K562 (cell line): ENCODE data around the gene YIPF1. TPM values are rescaled to one million over a fixed set of nuclear protein-coding genes. Genes with fewer than 3 reads are reported as not detected.
"Not testable (repeated sequence)": the region's sequence is repeated elsewhere in the genome, so short reads cannot be mapped to it uniquely, and the experiment has no call there.

Source experiments
- ATAC-seq: fragments of 200-7000 bp; cut with Tn5 transposase; 3 replicates; pipeline ENCODE4 v1.9.1; 2020; ENCODE audit warnings: moderate library complexity
- BruUV-seq: library from RNA; stranded (reverse); fragments of 400-500 nt; replicated peaks from 2 replicates; lab custom pipeline; 2021; lab: Mats Ljungman, UMichigan
- CTCF ChIA-PET: fragments of 300-600 bp; formaldehyde crosslinking; extraction: SDS; loops from one replicate; lab custom pipeline; 2021; ENCODE audit warnings: low intra/inter-chr PET ratio; lab: Yijun Ruan, JAX
- POLR2A ChIA-PET: fragments of 300-600, 350-650 bp; sonication (Branson Sonifier 250); formaldehyde crosslinking; extraction: SDS; loops from one replicate; lab custom pipeline; 2021; ENCODE audit warnings: antibody characterized with exemption, inconsistent platforms; lab: Yijun Ruan, JAX
- DNase-seq, 4 experiments: peaks; one replicate each; pipeline versions ENCODE4 v3.0.0 to v3.0.0-alpha.2; 2011 to 2018; ENCODE audit warnings: low spot score in 3 of 4, mixed read lengths in 3 of 4; ENCODE audit errors: extremely low read depth in 1 of 4
- FAIRE-seq: peaks from 2 replicates; lab custom pipeline; 2011; peaks lifted over from hg19 to GRCh38; lab: Jason Lieb, UNC
- H2AFZ ChIP-seq: 2 replicates; pipeline ENCODE4 v1.6.0; 2011; ENCODE audit warnings: low read depth, low read length, control low read depth, inconsistent platforms
- H3K27ac ChIP-seq: fragments of 200-600 bp; 3 replicates; pipeline ENCODE4 v1.8.0; 2011; ENCODE audit warnings: low read depth, mild to moderate bottlenecking, control low read depth, inconsistent platforms, low read length, moderate library complexity, mixed read lengths; ENCODE audit errors: extremely low read depth
- H3K27me3 ChIP-seq, 2 experiments: fragments of 300-600 bp in 1 of 2; 2 replicates in 1 of 2; 3 replicates in 1 of 2; pipeline versions ENCODE4 v1.6.0 to v1.8.0; 2011; ENCODE audit warnings: inconsistent platforms in 2 of 2, low read length in 2 of 2, mild to moderate bottlenecking in 1 of 2, mixed read lengths in 1 of 2, moderate library complexity in 1 of 2; ENCODE audit not compliant: control insufficient read depth in 2 of 2, insufficient read depth in 2 of 2
- H3K36me3 ChIP-seq: fragments of 300-600 bp; 3 replicates; pipeline ENCODE4 v1.8.0; 2011; ENCODE audit warnings: mild to moderate bottlenecking, low read length, inconsistent platforms; ENCODE audit not compliant: control insufficient read depth, insufficient read depth
- H3K4me1 ChIP-seq, 2 experiments: fragments of 200-600 bp in 1 of 2; replicated peaks in 1 of 2; 2 replicates in 1 of 2; 3 replicates in 1 of 2; pipeline versions ENCODE4 v1.5.1 to v1.8.0; 2011; ENCODE audit warnings: inconsistent platforms in 2 of 2, low read length in 2 of 2, mild to moderate bottlenecking in 1 of 2, mixed read lengths in 1 of 2, moderate library complexity in 1 of 2; ENCODE audit not compliant: control insufficient read depth in 2 of 2, insufficient read depth in 2 of 2
- H3K4me2 ChIP-seq: 2 replicates; pipeline ENCODE4 v1.6.1; 2011; ENCODE audit warnings: low read length, control low read depth, inconsistent platforms, mixed read lengths; ENCODE audit not compliant: insufficient read depth
- H3K4me3 ChIP-seq: fragments of 200-600 bp; sonication (generic), shearing (Covaris generic); 2 replicates; pipeline ENCODE4 v1.5.1; 2016; ENCODE audit warnings: control low read depth, inconsistent platforms
- H3K79me2 ChIP-seq: fragments of 200-600 bp; 3 replicates; pipeline ENCODE4 v1.8.0; 2011; ENCODE audit warnings: low read length, inconsistent platforms; ENCODE audit not compliant: control insufficient read depth, insufficient read depth
- H3K9ac ChIP-seq, 2 experiments: 2 replicates each; pipeline versions ENCODE4 v1.6.0 to v1.6.1; 2011; ENCODE audit warnings: low read depth in 2 of 2, low read length in 2 of 2, control low read depth in 1 of 2, inconsistent platforms in 1 of 2, mild to moderate bottlenecking in 1 of 2, mixed read lengths in 1 of 2; ENCODE audit not compliant: insufficient read depth in 1 of 2
- H3K9me1 ChIP-seq: one replicate; pipeline ENCODE4 v1.6.0; 2011; ENCODE audit warnings: inconsistent platforms, mild to moderate bottlenecking, low read length, moderate library complexity; ENCODE audit not compliant: control insufficient read depth, insufficient read depth
- H3K9me3 ChIP-seq: replicated peaks from 2 replicates; pipeline ENCODE4 v1.5.1; 2011; ENCODE audit warnings: low read depth, low read length, inconsistent platforms; ENCODE audit not compliant: control insufficient read depth, insufficient read depth
- H4K20me1 ChIP-seq: replicated peaks from 2 replicates; pipeline ENCODE4 v1.6.1; 2011; ENCODE audit warnings: low read length, inconsistent platforms, mixed read lengths; ENCODE audit not compliant: control insufficient read depth, insufficient read depth
- GATA2 ChIP-seq: sonication (generic); formaldehyde crosslinking; IDR thresholded peaks from 2 replicates; pipeline ENCODE4 v1.4.0; 2020; ENCODE audit warnings: mild to moderate bottlenecking, missing genetic modification reagents
- KHSRP ChIP-seq: fragments of 450-650 bp; IDR thresholded peaks from 2 replicates; pipeline ENCODE4 v1.6.1; 2017
- RBM25 ChIP-seq: fragments of 200-400 bp; formaldehyde crosslinking; IDR thresholded peaks from 2 replicates; pipeline ENCODE4 v1.6.1; 2018; ENCODE audit warnings: low read length, low read depth, moderate library complexity; ENCODE audit not compliant: severe bottlenecking
- XRCC3 ChIP-seq: fragments of 450-650 bp; IDR thresholded peaks from 2 replicates; pipeline ENCODE4 v1.6.1; 2017; ENCODE audit warnings: mild to moderate bottlenecking, moderate library complexity
- ZBTB7A ChIP-seq: IDR thresholded peaks from 2 replicates; pipeline ENCODE4 v1.6.1; 2011; ENCODE audit warnings: low read depth, mild to moderate bottlenecking, low read length, moderate library complexity, borderline replicate concordance; ENCODE audit not compliant: control insufficient read depth
- ZNF121 ChIP-seq: sonication (generic); formaldehyde crosslinking; conservative IDR thresholded peaks from 2 replicates; pipeline ENCODE4 v1.8.0; 2022; ENCODE audit warnings: missing genetic modification reagents
- ZNF184 ChIP-seq: sonication (generic); formaldehyde crosslinking; IDR thresholded peaks from 2 replicates; pipeline ENCODE4 v1.5.0; 2020; ENCODE audit warnings: missing genetic modification reagents
- ZNF282 ChIP-seq: sonication (generic); formaldehyde crosslinking; IDR thresholded peaks from 2 replicates; pipeline ENCODE4 v1.8.1; 2023; ENCODE audit warnings: missing genetic modification reagents
- ZNF324 ChIP-seq: fragments of 250-450 bp; sonication (Bioruptor Pico); IDR thresholded peaks from 2 replicates; pipeline ENCODE4 v1.4.0; 2020; ENCODE audit warnings: mild to moderate bottlenecking
- WGBS: fragments of 100-300 bp; shearing (Covaris generic); methylation state at CpG from one replicate; pipeline ENCODE4 v1.1.6; 2016; ENCODE audit warnings: low coverage, mixed read lengths; ENCODE audit not compliant: insufficient coverage; ENCODE audit errors: missing lambda C conversion rate; 5-methylcytosine and 5-hydroxymethylcytosine counted together
- in situ Hi-C: fragments of 300-500 bp; cut with MboI; formaldehyde crosslinking; loops from 4 replicates; pipeline ENCODE4 v1.15.0; 2018; ENCODE audit warnings: inconsistent platforms, mixed read lengths
- intact Hi-C: fragments of 100-400 bp; cut with micrococcal nuclease; formaldehyde crosslinking; loops from 2 replicates; pipeline ENCODE4 v1.14.2; 2022
- polyA plus RNA-seq, 8 experiments: library from polyadenylated mRNA; depleted of rRNA in 4 of 8; stranded (reverse) in 5 of 8; unstranded in 3 of 8; fragments of >200 nt; fragmentation: Nextera tagmentation in 2 of 8; fragmentation: Illumina TruSeq in 1 of 8; extraction: Ambion mirVana in 2 of 8; extraction: Trizol in 1 of 8; gene quantifications; 2 replicates each; pipeline versions ENCODE4 v1.2.1 to v1.2.3, GENCODE V29; 2011 to 2014; ENCODE audit warnings: inconsistent platforms in 1 of 8, missing spikeins in 1 of 8
- total RNA-seq, 7 experiments: library from RNA; depleted of rRNA in 6 of 7; stranded (reverse); fragments of >200 nt in 6 of 7; fragmentation: Illumina TruSeq in 2 of 7; extraction: Trizol in 2 of 7; gene quantifications; 2 replicates each; pipeline versions ENCODE4 v1.2.1 to v1.2.3, GENCODE V29; 2011 to 2021; ENCODE audit warnings: low replicate concordance in 1 of 7
- TF ChIP-seq, protein P1 (sequence below): sonication (generic); formaldehyde crosslinking; IDR thresholded peaks from 2 replicates; pipeline ENCODE4 v1.4.0; 2020; ENCODE audit warnings: mild to moderate bottlenecking, missing genetic modification reagents
- TF ChIP-seq, protein P2 (sequence below): sonication (generic); formaldehyde crosslinking; IDR thresholded peaks from 2 replicates; pipeline ENCODE4 v1.8.1; 2022; ENCODE audit warnings: missing genetic modification reagents

Gene YIPF1
- total and polyA plus RNA-seq, 9 of the 15 experiments (the other 6 are each of a cell fraction or from before 2014, with no cell fraction given), result 11.5 to 37.5 (median 19.2) TPM

DNA sequence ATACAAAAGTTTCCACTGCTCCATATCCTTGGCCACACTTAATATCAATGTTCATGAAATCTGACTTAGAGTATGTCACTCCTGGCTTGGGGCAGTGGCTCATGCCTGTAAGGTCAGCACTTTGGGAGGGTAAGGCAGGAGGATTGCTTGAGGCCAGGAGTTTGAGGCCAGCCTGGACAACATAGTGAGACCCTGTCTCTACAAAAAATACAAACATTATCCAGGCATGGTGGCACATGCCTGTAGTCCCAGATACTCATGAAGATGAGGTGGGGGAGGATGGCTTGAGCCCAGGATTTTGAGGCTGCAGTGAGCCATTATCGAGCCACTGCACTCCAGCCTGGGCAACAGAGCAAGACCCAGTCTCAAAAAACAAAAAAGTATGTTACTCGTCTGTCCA, 14.4 kb downstream of the YIPF1 start:
- peak; percentile 86 for TF ChIP-seq ZNF121 (CRISPR knock-in tag)
- peak; percentile 28 for TF ChIP-seq RBM25
- H3K4me2 ChIP-seq, in situ Hi-C loops, H3K9me3 ChIP-seq, H3K79me2 ChIP-seq, ATAC-seq, H3K27me3 ChIP-seq, CTCF ChIA-PET, H3K4me3 ChIP-seq, FAIRE-seq, H3K9me1 ChIP-seq, DNase-seq, BruUV-seq, H3K4me1 ChIP-seq, intact Hi-C loops, H3K27ac ChIP-seq, H4K20me1 ChIP-seq, H2AFZ ChIP-seq, POLR2A ChIA-PET, H3K9ac ChIP-seq: not testable (repeated sequence)
- H3K36me3 ChIP-seq, result peaks cover 25% of the 10 kb centered on the region; the same call in 2 of the 3 replicates
- WGBS, result 58% methylated on average over 2 of the region's 2 CpGs

DNA sequence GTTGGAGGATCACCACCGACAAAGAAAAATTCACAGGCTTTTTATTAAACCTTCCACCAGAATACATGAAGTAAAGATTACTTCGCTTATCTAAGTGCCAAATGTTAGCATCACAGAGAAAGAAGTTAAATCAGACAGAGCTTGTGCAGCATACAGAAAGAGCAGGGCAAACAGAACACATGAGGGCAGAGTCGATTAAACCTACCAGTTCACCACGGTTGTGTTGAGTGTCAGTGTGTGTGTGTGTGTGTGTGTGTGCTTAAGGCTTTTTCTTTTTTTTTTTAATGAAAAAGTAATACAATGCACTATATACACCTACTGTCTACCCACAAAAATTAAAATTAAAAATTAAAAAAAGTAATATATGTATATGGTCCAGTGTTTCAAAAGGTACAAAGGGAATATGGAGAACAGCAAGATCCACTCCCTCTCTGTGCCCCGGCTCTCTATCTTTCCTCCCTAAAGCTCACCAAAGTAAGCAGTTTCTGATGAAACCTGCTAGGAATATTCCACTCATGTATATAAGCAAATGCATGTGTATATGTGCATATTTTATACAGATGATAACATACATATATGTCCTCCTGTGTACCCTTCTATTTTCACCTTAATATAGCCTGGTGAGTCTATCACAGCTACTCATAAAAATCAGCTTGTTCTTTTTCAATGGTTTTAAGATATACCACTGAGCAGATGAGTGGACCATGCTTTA, 17.7 kb downstream of the YIPF1 start:
- POLR2A ChIA-PET, result interaction anchor here (0.9 to 3.0 kb wide), 5 partner anchors 7 to 76 kb away, joined by 3 to 14 read pairs (median 5); partner anchors contain the start of gene YIPF1
- WGBS, result 55% methylated on average over 5 of the region's 5 CpGs
- no peaks in the 10 kb centered on the region for H4K20me1 ChIP-seq
- no peak overlapping the region for H3K9ac ChIP-seq
- peaks cover 14% of the 10 kb centered on the region; the same call in 1 of the 3 replicates for H3K36me3 ChIP-seq
- H3K9me3 ChIP-seq, result no peaks in the 10 kb centered on the region
- no peak overlapping the region for H3K27ac ChIP-seq
- ATAC-seq (no peak), FAIRE-seq (no peak), DNase-seq (no peak)
- H3K27me3 ChIP-seq, result no peaks in the 10 kb centered on the region
- intact Hi-C loops, result no loop called here
- in situ Hi-C loops, result no loop called here
- BruUV-seq, result no TSS peak
- no peaks in the 10 kb centered on the region for H3K79me2 ChIP-seq
- H2AFZ ChIP-seq, result no peak overlapping the region
- no peak overlapping the region for H3K4me2 ChIP-seq
- CTCF ChIA-PET, result no interaction called here
- no peak overlapping the region for H3K4me3 ChIP-seq
- no peaks in the 10 kb centered on the region for H3K4me1 ChIP-seq
- no peaks in the 10 kb centered on the region for H3K9me1 ChIP-seq
- TF ChIP-seq KHSRP, result no peak
- TF ChIP-seq, protein P1, sequence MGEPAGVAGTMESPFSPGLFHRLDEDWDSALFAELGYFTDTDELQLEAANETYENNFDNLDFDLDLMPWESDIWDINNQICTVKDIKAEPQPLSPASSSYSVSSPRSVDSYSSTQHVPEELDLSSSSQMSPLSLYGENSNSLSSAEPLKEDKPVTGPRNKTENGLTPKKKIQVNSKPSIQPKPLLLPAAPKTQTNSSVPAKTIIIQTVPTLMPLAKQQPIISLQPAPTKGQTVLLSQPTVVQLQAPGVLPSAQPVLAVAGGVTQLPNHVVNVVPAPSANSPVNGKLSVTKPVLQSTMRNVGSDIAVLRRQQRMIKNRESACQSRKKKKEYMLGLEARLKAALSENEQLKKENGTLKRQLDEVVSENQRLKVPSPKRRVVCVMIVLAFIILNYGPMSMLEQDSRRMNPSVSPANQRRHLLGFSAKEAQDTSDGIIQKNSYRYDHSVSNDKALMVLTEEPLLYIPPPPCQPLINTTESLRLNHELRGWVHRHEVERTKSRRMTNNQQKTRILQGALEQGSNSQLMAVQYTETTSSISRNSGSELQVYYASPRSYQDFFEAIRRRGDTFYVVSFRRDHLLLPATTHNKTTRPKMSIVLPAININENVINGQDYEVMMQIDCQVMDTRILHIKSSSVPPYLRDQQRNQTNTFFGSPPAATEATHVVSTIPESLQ (CRISPR knock-in tag), result no peak
- TF ChIP-seq ZNF324, result no peak
- TF ChIP-seq, protein P2, sequence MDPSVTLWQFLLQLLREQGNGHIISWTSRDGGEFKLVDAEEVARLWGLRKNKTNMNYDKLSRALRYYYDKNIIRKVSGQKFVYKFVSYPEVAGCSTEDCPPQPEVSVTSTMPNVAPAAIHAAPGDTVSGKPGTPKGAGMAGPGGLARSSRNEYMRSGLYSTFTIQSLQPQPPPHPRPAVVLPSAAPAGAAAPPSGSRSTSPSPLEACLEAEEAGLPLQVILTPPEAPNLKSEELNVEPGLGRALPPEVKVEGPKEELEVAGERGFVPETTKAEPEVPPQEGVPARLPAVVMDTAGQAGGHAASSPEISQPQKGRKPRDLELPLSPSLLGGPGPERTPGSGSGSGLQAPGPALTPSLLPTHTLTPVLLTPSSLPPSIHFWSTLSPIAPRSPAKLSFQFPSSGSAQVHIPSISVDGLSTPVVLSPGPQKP (CRISPR knock-in tag), result no peak
- TF ChIP-seq GATA2 (CRISPR knock-in tag), result no peak
- no peak for TF ChIP-seq XRCC3
- no peak for TF ChIP-seq ZNF184 (CRISPR knock-in tag)
- no peak for TF ChIP-seq ZNF282
- no peak for TF ChIP-seq ZBTB7A
